22Rv1 (cell line): ENCODE data around the gene OAT.

Source experiments
- H3K27ac ChIP-seq: fragments of 450-650 bp; 2 replicates; pipeline ENCODE4 v1.5.1; 2017
- CTCF ChIP-seq: fragments of 450-650 bp; IDR thresholded peaks from 2 replicates; pipeline ENCODE4 v1.5.1; 2017; ENCODE audit warnings: mild to moderate bottlenecking
- ZFX ChIP-seq: fragments of 450-650 bp; IDR thresholded peaks from 2 replicates; pipeline ENCODE4 v1.6.1; 2017; ENCODE audit warnings: antibody characterized with exemption, borderline replicate concordance

OAT gene

DNA sequence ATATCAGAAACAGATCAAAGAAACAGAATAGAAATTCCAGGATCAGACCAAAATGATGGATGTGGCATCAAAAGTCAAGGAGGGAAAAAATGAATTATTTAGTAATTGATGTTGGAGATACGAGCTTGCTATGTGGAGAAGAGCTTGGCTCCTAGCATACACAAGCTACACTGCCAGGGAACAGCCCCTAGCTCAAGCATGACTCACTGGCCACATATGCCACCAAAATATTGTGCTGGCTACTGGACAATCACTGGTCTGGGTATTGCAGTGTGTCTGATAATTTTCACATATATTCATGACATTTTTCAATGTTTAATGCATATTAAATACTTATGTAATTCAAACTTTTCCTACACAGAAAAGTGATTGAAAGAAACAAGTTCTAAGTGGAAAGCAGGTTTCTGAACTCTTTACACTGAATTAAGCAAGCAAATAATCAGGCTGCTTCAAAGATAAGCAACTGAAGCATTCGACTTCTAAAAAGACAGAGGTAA is 59.3 kb downstream of the OAT start:
- TF ChIP-seq ZFX (no peak), CTCF (no peak)
- H3K27ac ChIP-seq, result no peak overlapping the region

GRCh38 chr10:124357561-124357885 is 61.2 kb downstream of the OAT start:
- TF ChIP-seq ZFX (no peak), CTCF (no peak)
- H3K27ac ChIP-seq, result no peak overlapping the region

GRCh38 chr10:124356701-124357560 is 61.8 kb downstream of the OAT start:
- TF ChIP-seq ZFX (no peak), CTCF (no peak)

GRCh38 chr10:124354411-124355382 is 64.0 kb downstream of the OAT start:
- no peak for TF ChIP-seq ZFX
- no peak for TF ChIP-seq CTCF
- H3K27ac ChIP-seq, result no peak overlapping the region

More at GRCh38 chr10:124356701-124357560, 61.8 kb downstream of the OAT start:
- no peak overlapping the region for H3K27ac ChIP-seq

GRCh38 chr10:124353896-124354295 is 64.8 kb downstream of the OAT start:
- no peak overlapping the region for H3K27ac ChIP-seq
- TF ChIP-seq ZFX, result no peak
- TF ChIP-seq CTCF, result no peak

DNA sequence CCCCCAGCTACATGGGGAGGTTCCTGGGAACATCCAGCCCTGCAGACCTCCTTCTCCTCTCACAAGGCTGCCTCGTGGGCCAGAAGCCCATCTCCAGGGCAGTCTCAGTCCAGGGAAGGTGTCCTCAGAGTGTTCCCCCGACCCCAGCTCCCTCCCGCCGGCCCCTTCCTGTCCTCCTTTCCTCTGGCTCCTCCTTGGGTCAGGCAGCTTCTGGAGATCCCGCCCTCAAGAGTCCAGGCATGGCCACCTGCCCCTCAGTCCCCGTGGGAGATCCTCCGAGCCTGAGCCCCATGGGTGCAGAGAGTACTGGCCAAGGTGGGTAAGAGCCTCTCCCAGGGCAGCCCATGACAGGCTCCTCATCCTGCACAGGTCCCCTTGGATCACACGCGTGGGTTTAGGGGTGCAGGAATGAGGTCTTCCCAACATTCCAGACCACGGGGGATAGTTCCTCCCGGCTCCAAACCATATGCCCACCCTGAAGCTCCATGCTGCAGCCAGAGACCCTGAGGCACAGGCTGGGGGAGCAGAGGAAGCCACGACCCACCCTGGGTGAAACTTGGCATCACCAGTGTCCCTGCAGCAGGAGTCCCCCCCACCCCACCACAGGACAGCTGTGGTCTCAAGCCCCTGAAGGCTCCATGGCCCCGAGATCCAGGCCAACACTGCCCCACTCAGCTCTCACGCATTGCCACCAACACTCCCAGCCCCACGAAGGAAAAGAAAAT is 65.5 kb downstream of the OAT start:
- TF ChIP-seq ZFX (no peak), CTCF (no peak)
- H3K27ac ChIP-seq, result no peak overlapping the region
